GM03348 (cell line): Measurements from ENCODE around the gene DAAM1.
A peak's percentile ranks its signal among the peaks of the same experiment; 100 is the strongest.

ENCODE experiments used
- DNase-seq: peaks from one replicate; pipeline ENCODE4 v3.0.0; 2012; ENCODE audit warnings: low spot score

DAAM1 gene

GRCh38 chr14:59341858-59342477 lies 153.5 kb downstream of the DAAM1 start:
- no peak for DNase-seq

DNA sequence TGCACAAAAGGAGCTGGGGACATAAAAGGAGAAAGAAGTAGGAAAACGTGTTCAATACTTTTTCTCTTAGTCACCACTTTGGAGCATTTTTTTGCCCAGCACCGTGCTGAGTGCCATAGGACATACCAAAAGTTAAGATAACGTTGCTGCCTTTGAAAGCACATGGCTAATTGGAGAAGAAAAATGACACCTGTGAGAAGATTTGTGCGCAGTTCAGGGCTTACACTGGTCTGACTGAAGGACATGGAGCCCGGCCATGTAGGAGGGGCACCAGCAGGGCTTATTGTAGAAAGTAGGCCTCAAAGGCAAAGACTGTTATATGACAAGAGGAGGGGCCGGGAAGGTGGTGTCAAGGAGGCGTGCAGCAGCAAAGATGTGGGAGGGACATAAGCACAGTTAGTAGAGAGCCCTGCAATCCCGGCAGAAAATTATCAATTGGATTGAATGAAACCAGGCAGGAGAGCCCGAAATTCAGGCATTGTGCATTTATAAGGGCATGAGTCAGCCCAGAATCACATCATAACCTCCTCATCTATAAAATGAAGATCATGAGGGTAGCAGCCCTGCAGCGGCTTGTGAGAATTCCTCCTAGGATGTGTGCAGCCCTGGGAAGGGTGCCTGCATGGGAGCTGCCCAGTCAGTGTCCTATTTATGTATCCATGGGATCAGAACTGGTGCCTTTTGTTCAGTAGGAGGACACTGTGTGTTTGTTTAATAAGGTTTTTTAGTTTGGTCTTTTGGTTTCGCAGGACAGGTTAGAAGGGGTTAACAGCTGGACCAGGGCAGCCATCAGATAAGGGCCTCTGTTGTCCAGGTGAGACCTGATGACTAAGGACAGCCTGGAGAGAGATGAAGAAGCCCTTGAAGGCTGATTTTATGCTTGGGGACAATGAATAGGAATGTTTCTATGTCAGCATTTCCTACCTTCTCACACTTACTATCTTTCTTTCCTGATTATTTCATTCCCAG lies 154.3 kb downstream of the DAAM1 start:
- DNase-seq = no peak

GRCh38 chr14:59343585-59343984 lies 155.1 kb downstream of the DAAM1 start:
- DNase-seq = no peak

DNA sequence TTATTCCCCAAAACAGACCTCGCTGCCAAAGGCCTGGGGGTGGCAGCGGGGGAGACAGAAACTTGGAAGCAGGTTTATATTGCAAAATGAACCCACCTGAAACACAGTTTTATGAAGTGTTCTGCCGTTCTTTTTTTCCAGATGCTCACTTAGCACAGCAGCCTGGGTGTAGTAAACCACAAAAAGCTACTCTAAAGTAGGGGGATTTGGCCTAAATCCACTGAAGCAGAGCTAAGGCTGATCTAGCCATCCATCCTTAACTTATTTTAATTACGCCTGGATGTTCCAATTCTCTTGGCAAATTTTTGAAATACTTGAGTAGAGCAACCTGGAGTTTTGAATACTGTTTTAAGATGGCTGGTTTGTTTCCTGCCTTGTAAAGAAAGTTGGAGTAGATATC lies 155.5 kb downstream of the DAAM1 start:
- no peak for DNase-seq

- DNase-seq = no peak
Measured at GRCh38 chr14:59344691-59345455, 156.4 kb downstream of the DAAM1 start.

DNA sequence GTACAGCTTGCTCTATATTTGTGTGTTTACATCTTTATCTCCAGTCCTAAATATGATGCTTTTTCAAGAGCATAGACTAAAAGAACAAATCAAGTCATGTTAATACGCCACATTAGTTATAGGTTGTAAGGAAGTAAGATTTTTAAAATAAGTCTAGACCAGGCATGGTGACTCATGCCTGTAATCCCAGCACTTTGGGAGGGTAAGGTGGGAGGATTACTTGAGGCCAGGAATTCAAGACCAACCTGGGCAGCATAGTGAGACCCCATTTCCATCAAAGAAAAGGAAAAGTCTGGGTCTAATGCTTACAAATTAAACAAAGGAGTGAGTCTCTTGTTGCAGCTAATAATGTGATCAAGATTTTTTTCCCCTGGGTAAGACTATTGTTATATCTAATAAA lies 157.9 kb downstream of the DAAM1 start:
- no peak for DNase-seq

DNA sequence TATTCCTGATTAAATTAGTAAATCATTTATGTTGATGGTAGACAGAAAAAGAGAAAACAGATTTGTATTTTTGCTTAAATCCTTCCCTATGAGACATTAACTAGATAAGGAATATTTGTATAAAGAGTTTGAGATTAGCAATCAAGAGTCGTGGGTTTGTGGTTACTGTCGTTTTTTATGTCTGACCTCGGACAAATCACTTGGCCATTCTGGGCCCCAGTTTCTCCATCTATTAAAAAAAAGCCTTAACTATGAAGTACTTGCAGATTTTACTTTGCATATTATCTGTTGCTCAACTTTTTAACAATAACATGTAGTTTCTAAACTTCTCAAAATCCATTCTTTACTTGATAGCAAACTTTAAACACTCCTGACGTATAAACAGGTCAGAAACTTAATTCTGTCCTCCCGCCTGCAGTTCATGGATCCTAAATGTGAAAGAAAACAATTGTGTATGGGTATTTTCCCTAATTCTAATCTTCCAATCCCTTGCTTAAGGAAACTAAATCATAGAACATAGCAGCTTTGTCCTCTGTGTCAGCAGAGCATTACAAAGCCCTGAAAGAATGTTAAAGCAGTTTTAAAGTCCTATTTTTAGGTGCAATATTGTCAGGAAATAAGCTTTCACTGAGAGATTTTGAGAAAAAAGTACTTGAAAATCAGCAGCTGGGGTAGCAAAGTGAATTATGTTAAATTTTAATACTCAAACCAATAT lies 158.5 kb downstream of the DAAM1 start:
- peak; percentile 29 for DNase-seq

DNA sequence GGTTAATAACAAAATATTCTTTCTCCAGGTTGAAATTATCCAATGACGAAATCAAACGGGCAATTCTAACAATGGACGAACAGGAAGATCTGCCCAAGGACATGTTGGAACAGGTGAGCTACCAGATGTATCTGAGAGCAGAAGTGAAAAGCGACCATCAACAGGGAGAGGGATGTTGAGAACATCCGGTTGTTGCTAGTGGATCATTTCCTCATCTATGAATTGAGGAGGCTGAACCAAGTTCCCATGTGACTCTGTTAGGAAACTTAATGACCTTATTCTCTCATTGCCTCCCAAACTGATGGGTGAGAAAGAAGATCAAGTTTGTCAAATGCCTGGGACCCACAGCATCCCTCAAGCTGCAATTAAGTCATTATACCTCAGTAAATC lies 159.0 kb downstream of the DAAM1 start:
- DNase-seq = no peak

DNA sequence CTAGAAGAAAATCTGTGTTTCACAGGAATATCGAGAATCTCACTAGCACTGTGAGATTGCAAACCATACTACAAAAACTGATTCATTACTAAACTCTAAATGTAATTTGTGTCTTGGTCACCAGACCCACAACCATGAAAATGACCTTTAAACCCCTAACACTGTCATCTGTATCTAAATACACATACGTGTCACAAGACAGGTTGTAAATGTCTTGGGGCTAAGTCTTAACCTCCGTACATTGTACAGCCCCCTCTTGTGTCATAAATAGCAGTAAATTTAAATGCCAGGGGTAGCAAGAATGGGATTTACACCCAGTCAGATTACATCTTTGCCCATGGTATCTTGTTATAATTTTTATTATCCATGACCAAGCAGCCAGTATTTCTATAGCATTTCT lies 159.4 kb downstream of the DAAM1 start:
- DNase-seq = no peak

DNA sequence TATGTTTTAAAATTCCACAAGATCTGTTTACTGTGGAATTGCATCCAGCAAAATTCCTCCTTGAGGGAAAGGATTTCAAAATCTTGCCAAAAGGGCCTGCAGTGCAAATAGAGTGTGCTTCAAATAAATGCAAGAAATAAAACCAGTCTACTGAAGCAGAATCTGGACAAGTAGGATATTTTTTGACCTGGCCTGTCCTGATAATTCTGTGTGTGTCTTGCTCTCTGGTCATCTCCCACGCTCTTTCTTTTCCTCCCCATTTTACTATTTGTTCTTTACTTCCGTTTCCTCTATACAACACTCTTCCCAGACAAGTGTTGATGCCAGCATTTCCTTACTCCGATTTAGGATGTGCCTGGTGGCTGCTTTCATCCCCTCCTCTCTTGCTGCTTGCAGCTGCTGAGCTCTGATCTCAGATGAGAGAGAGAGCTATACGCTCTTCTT lies 160.8 kb downstream of the DAAM1 start:
- no peak for DNase-seq

DNA sequence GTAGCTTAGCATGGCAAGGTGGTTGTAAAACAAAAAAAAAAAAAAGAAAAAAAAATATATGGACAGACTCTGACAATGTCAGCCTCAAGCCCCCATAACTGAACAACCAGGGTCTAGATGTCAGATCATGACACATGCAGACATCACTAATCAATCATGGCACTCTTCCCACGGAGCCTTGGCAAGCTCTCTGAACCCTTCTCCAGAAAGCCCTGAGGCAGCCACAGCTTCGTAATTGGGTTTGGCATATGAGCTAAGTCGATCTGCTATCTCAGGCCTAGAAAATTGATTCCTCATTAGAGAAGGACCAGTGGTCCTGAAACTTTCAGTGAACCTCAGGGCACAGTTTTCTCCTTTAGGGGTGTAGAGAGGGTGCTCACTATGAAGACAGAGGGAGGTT lies 164.5 kb downstream of the DAAM1 start:
- DNase-seq = no peak

DNA sequence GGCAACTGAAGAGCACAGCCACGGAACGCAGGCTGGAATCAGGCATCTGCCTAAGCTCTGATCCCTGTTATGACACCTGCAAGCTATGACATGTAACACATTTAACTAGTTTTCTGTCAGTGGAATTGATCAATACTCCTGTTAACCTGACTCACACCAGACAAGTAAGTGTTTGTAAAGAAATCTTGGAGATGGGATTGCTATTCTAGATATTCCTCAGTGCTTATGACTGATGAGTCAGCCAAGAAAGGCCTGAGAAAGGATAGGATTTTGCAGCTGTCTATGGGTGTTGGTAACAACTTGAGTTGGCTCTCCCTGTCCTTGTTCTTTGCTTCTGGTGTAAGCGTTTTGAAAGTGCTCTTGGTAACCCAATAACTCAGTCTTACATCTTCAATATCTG lies 166.2 kb downstream of the DAAM1 start:
- peak; percentile 46 for DNase-seq

- DNase-seq = no peak
Measured at GRCh38 chr14:59355091-59355490, 166.6 kb downstream of the DAAM1 start.

DNA sequence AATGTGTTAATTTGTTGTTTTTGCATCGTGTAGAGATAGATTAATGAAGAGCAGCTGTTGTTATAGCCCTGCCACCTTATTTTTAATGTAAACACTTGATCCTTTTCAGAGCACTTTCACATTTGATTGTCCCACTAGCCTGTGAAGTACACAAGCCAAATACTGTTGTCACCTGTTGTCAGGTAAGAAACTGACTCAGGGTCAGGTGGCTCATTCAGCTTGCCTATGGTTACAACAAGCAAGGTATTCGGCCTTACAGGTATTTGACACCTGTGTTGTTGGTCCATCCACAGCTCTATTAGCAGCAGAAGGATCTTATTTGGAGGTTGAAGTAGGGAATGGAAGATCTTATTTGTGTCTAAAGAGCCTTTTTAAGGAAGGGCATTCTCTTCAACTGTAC lies 167.8 kb downstream of the DAAM1 start:
- no peak for DNase-seq

DNA sequence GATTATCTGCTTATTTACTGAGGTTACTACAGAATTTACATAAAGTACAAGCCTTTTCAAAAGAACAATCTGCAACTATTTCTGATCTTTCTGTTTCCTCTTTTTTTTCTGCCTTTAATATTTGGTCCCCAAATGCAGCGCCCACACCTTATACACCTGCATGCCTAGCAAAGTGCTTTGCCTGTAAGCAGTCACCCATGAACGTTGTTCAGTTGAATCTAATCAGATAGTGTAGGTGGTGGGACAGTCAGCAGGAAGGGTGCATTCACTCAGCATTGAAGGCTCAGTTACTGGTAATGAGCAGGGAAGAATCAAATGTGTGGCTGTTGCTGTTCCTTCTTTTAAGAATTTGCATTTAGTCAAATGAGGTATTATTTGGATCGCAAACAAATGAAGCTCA lies 168.3 kb downstream of the DAAM1 start:
- DNase-seq = no peak

DNA sequence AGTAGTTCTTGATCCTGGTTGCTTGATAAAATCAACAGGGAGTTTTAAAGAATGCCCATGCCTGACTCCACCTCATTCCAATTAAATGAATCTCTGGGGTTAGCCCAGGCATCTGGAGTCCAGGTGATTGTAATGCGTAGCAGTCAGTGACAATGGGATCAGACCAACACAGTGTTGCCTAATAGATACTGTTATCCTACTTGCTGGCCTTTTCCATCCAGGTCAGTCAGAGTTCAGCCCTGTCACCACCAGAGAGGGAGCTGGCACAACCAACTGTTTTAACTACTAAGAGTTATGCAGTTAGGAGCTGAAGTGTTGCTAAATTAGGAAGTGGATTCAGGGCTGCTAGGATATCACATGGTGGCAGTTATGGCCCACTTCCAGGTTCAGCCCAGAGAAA lies 169.6 kb downstream of the DAAM1 start:
- peak; percentile 85 for DNase-seq

DNA sequence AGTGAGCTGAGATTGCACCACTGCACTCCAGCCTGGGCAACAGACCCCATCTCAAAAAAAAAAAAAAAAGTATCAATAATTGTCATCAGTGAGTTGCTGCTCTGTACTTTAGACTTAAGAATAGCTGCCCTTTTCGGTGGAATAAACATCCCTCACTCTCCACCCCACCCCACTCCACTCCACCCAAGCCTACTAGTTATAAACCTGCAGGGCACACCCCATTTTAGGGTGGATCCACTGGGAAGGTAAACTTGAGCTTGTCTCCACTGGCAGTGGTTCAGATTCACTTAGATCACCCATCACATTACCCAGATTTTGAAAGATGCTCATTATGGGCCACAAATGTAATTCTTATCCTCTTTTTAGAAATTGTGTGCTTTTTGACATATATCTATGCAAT lies 170.3 kb downstream of the DAAM1 start:
- no peak for DNase-seq

- DNase-seq = no peak
Measured at GRCh38 chr14:59359431-59360124, 171.1 kb downstream of the DAAM1 start.

- no peak for DNase-seq
Measured at GRCh38 chr14:59360233-59360632, 171.8 kb downstream of the DAAM1 start.

GRCh38 chr14:59360923-59361794 lies 172.7 kb downstream of the DAAM1 start:
- DNase-seq = peak; percentile 21
